GM21723 (cell line): Measurements from ENCODE around the gene RENBP.

Experiments used
- ATAC-seq: cut with Tn5 transposase; IDR thresholded peaks from one replicate; pipeline ENCODE4 v1.9.1; 2021; ENCODE audit warnings: mild to moderate bottlenecking, moderate library complexity; ENCODE audit not compliant: unreplicated experiment

RENBP gene

DNA sequence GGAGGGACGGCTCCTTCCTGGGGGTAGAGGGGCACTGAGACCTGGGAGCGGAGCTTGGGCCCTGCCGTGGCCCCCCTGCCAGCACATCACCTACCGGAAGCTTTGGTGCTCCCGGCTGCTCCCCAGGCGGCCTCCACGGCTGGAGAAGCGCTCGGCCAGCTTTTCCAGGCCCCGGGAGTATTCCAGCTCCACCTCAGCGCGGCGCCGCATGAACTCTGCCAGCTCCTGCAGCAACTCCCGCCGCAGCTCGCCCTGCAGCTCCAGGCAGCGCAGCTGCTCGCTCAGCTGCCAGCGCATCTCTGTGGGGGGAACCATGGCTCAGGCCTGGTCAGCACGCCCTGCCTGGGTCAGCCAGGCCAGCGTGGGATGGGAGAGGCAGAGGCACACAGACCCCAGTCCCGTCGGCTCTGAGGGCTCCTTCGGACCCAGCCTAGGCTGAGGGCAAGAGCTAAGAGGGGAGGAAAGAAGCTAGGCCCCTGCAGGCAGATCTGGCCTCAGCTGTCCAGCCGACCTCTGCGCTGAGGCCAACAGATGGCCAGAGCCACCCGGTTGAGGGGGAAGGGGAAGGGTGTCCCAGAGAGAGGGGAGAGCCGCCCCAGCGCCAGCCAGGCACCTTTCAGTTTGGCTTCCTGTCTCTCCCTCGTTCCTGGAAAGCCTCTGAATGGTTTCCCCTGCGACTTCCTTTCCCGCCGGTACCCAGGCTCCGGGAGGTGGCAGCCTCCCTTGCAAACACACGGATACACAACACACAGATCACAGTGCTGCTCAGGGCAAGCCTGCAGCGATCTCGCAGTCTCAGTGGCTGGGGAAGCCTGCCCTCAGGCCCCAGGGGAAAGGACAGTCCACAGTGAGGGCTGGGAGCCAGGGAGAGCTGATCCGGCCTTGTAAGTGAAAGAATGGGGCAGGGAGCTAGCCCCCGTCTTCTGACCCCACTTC is 22.7 kb downstream of the RENBP start:
- no peak for ATAC-seq

DNA sequence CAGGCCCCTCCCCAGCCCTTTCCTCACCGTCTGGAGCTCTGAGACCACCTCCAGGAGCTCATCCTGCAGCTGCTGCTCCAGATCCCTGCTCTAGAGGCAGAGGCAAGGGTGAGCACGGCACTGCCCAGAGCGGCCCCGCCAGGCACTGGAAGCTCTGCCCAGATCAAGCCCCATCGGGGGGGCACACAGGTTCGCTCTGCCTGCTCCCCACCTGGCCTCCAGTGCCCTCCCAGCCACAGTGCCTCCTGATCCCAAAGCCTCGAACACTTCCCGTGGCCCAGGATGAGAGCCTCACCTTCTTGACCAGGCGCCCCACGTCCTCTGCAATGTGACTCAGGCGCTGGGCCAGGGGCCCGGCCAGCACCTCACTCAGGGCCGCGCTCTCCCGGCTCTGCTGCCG is 23.4 kb downstream of the RENBP start:
- no peak for ATAC-seq

DNA sequence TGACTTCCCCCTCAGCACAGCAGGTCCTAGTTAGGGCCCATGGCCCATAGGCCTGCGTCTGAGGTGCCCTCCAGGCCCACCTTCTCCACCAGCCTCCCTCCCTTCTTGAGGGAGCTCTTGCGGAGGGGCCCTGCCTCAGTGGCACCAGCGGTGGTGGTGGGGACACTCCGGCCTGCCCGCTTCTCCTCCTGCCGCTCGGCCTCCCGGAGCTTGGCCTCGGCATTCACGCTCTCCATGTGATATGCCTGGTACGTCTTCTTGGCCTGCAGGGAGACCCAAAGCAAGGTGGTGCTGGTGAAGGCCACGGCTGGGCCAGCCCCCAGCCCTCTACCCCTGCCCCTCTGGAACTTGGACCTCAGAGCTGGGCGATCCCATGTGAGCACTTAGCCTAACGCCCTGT is 23.9 kb downstream of the RENBP start:
- ATAC-seq = no peak

DNA sequence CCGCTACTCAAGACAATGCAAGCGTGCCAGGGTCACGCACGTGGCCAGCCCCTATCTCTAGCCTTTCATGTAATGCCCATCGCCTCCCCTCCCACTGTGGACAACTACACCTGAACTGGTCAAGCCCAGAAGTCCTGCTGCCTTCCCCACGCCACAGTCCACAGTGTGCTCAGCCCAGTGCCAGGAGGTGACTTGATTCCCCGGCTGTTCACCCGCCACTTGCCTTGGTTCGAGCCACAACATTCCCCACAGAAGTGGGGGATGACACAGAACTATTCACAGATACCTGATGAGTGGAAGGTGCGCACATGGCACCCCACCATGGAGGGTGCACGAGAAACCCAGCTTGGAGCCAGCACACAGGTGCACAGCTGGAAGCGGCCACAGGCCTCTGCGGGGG is 25.2 kb downstream of the RENBP start:
- no peak for ATAC-seq

DNA sequence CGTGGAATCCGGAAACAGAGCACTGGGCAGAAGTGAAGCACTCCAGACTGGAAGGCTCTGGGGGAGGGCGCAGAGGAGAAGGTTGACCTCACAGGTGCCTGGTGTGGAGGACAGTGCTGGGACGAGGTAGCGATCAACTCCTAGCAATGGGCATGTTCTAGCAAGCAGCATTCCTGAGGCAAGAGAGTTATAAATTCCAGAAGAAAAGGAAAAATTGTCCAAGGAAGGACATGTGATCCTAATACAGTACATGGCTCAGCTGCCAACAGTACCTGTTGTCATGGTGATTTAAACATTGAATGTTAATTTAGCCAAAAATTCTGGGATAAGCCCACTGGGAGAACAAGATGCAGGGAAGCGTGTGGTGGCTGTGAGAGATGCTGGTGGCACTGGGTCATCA is 26.6 kb downstream of the RENBP start:
- ATAC-seq = no peak

DNA sequence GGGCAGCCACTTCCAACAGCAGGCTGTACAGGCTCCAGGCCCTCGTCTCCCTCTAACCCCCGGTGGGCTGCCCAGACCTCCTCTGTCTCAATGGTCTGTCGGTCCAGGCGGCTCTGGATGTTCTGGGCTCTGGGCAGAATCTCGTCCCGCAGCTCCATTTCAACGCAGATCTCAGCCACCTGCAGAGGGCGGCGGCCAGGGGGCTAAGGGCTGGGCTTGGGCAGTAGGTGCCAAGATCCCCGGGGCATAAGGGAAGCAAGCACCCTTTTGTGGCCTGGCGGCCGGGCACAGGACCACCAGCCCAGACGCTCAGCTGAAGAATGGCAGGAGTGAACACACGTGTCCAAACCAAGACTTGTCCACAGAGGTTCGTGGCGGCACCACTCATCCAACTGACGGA is 30.7 kb downstream of the RENBP start:
- no peak for ATAC-seq

DNA sequence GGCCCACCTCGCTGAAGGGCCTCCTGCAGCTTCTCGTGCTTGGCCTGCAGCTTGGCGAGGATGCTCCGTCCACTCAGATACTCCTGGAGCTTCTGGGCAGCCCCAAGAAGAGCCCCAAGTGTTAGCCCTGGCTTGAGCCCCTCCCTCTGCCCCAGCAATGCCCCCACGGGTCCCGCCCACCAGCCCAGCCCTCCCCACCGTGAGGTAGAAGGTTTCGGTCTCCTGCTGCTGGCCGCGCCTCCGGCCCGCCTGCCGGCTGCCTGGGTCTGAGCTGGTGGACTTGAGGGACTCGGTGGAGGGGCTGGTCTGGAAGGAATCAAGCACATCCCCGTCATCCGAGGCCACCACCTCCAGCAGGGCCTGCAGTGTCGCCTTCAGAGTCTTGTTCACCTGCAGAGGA is 31.2 kb downstream of the RENBP start:
- ATAC-seq = no peak

DNA sequence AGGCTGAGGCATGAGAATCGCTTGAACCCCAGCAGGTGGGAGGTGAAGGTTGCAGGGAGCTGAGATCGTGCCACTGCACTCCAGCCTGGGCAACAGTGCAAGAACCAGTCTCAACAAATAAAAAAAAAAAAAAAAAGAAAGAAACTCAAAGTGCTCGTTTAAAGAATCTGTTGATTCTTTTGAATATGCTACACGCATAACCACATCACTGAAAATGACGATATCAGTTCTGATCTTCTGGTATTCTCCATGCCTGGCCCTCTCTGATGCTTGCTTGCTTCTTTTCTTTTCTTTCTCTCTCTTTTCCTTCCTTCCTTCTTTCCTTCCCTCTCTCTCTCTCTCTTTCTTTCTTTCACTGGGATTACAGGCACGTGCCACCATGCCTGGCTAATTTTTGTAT is 32.6 kb downstream of the RENBP start:
- ATAC-seq = no peak

DNA sequence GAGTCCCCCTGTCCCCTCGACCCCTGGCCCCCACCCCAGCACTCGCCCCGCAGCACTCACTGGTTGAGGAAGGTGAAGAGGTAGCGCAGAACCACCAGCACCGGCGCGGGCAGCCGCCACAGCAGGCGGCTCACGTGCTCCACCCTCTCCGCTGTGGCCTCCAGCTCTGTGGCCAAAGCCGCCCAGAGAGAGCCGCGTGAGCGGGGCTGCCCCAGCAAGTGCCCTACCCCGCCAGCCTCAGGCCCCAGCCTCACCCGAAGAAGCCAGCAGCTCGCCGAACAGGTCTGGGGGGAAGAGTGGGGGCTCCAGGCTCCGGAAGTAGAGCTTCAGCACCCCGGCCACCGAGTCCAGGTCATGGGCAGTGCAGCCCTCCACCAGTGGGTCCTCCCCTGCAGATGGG is 34.0 kb downstream of the RENBP start:
- ATAC-seq = no peak

DNA sequence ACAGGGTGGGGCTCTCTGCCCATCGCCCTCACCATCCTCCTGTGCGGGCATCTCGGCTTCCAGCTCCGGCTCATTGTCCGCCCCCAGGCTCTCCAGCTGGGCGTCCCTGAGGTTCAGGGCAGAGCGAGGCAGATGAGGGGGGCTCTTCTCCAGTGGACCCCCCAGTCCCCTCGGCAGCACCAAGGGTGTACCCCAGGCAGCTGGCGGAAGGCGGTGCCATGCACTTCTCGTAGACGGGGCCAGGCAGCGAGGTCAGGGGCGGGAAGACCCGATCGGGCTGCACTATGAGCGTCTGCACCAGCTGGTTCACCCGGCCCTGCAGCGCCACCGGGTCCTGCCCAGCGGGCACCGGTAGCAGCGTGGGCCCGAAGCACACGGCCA is 34.5 kb downstream of the RENBP start:
- no peak for ATAC-seq

DNA sequence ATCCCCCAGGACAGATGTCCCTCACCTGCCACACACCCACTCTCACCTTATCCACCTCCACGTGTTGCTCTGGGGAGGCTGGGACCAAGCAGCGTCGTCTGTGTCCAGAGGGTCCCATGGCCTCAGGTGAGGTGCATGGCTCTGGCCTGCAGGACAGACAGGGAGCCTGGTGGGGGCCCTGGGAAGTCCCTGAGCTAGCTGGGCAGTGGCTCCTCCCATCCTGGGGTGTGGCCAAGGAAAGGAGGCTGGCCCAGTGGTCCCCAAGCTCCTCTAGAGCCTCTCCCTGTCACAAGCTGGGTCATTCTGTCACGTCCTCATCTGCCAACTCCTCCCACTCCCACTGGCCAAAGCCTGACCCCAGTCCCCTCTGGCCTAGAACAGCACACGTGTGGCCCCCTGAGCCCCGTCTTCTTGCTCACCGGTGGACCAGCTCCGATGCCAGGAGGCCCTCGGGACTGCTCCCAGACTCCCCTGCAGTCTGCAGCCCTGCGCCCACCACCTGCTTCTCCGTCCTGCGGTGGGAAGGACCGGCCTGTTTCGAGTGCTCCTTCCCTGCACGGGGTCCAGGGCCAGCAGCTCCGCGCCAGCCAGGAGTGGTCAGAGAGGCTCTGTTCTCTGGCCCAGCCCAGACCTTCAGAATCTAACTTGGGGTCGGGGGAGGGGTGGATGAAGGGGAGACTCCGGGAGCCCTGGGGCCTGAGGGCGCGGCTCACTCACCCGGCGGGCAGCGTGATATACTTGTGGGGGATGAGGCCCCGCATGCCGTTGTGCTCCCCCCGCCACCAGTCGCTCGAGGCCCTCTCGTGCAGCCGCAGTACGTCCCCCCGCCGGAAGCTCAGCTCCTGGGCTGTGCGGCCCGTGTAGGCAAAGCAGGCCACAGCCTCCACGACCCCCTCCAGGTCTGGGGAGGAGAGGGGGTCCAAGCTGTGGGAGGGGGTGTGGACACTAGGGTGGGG is 35.1 kb downstream of the RENBP start:
- ATAC-seq = no peak

DNA sequence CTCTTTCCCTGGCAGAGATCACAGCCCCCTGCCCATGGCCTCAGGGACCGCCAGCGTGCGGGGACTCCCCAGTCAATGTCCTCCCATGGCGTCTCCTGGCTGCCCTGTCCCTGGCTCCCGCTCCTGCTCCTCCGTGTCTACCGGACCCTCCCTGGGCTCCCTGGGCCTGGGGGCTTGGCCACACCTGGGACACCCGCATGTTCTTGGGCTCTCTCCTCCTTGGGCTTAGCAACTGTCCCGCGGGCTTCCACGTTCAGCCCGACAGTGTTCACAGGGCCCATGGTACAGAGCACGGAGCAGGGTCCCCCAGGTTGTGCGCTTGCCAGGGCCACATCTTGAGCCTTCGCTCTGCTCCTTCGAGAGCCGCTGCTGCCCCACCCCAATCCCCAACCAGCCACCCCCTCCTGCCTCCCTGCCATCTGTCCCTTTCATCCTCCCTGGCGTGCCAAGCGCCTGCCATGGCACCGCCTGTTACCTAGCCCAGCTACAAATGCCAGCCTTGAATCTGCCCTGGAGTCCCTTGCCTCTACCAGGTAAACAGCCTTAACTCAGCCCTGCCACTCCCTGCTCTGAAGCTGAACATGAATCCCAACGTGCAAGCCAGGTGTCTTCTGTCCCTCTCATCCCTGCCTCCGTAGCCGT is 36.1 kb downstream of the RENBP start:
- no peak for ATAC-seq

DNA sequence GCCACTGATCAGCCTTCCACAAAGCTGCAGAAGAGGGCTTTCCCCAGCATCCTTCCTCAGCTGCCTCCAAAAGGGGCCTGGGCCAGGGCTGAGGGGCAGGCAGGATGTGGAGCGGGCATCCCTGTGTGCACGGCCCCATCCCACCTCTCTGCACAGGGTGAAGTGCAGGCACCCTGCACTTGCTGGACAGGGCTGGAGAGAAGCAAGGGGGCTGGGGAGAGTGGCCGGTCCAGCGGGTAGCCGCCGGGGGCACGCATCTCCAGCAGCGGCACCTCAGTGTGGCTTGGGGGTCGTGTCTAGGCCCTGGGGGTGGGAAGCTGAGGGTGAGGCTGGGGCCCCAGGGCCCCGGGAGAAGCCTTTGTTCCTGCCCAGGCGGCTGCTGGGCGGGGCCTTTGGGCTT is 37.0 kb downstream of the RENBP start:
- no peak for ATAC-seq

DNA sequence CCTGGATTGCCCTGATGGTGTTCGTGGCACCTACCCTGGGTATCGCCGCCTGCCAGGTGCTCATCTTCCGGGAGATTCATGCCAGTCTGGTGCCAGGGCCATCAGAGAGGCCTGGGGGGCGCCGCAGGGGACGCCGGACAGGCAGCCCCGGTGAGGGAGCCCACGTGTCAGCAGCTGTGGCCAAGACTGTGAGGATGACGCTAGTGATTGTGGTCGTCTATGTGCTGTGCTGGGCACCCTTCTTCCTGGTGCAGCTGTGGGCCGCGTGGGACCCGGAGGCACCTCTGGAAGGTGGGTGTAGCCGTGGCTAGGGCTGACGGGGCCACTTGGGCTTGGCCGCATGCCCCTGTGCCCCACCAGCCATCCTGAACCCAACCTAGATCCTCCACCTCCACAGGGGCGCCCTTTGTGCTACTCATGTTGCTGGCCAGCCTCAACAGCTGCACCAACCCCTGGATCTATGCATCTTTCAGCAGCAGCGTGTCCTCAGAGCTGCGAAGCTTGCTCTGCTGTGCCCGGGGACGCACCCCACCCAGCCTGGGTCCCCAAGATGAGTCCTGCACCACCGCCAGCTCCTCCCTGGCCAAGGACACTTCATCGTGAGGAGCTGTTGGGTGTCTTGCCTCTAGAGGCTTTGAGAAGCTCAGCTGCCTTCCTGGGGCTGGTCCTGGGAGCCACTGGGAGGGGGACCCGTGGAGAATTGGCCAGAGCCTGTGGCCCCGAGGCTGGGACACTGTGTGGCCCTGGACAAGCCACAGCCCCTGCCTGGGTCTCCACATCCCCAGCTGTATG is 38.1 kb downstream of the RENBP start:
- no peak for ATAC-seq

DNA sequence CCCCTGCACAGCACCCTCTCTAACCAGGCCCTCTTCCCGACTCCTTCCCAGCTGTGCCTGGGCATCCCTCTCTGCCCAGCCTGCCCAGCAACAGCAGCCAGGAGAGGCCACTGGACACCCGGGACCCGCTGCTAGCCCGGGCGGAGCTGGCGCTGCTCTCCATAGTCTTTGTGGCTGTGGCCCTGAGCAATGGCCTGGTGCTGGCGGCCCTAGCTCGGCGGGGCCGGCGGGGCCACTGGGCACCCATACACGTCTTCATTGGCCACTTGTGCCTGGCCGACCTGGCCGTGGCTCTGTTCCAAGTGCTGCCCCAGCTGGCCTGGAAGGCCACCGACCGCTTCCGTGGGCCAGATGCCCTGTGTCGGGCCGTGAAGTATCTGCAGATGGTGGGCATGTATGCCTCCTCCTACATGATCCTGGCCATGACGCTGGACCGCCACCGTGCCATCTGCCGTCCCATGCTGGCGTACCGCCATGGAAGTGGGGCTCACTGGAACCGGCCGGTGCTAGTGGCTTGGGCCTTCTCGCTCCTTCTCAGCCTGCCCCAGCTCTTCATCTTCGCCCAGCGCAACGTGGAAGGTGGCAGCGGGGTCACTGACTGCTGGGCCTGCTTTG is 38.9 kb downstream of the RENBP start:
- no peak for ATAC-seq

DNA sequence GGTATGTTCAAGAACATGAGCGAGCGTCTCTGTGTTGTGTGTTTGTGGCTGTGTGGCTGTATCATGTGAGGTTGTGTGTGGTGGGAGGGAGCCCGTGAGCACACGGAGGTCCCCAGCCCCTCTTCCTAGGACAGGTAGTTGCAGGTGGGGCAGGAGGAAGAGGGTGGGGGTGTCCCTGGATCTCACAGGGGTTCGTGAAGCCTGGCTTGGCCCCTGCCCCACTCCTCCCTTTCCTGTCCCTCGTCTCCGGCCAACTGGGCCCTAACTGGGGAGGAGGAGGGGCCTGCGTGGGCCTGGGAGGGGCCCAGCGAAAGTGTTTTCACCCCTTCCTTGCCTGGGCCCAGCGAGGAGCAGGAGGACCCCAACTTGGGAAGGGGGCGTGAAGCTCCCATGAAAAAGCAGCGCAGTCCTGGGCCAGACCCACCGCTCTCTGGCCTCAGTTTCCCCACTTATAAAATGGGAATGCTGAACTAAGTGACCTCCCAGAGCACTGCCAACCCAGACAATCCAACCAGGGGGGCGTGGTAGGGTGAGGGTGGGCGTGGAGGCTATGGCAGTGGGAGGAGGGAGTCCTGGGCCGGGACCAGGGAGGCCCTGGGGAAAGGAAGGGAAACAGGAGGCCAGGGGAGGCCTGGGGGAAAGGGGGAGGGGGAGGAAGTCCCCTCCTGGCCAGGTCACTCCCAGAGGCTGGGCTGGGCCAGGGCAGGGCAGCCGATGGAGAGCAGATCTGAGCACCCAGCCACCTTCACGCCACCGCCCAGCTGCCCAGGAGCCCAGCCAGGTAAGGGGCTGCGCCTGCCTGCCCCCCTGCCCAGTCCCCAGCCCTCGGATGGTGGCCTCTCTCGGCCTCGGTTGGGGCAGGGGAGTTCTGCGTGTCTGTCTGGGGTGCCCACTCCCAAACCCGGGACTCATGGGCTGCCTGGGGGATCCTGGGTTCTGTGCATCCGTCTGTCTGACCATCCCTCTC is 40.2 kb downstream of the RENBP start, which contains the start of gene AVPR2:
TSS of gene AVPR2 (plus strand) at position 683 of the 967 bp plus-strand sequence. CDS start 473 bp downstream, outside the sequence.
- no peak for ATAC-seq

DNA sequence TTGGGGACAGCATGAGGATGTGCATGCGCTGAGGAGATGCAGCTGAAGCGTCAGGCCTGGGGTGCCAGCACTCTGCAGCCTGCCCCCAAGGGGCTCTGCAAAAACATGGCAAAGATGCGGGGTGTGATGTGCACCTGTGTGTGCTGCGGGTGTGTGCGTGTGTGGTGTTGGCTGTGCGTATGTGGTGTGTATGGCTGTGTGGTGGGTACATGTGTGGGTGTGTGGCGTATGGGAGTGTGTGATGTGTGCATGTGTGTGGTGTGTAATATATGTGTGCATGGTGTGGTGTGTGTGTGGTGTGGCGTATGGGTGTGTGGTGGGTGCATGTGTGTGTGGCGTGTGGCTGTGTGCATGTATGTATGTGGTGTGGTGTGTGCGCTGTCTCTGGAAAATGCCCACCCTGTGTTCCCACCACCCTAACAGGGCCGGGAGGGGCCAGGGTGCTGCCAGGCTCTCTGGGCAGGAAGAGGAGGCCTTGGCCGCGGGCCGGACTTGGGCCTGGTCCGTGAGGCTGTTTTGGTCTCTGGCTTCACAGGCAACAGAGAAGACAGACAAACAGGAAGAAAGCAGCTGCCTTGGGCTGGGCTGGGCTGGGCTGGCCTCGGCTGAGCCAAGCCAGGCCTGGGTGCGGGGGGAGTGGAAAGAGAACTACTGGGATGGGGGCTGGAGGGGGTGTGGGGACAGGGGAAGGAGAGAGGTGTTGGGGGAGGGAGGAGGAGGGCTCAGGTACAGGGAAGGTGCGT is 41.0 kb downstream of the RENBP start:
- no peak for ATAC-seq

DNA sequence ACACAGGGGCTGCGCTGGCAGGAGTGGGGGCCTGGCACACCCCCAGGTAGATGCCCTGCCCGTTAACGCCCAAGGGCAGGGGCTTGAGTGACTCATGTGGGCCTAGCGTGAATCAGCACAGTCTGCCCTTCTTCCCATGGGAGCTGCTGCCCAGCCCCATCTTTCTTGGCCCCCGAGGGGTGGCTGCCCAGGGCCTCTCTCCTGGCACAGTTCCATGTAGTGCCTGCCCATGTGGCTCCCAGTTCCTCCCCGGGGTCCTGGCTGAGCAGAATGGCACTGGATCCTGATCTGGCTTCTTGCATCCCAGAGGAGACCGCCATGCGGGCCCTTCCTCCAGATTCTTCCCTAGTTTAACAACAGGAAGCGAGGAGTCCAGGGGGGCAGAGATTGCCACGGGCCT is 42.1 kb downstream of the RENBP start:
- ATAC-seq = no peak
